T-cell (primary cell): ENCODE measurements around the gene ARPC1B. TPM values are rescaled to one million over a fixed set of nuclear protein-coding genes. Genes with fewer than 3 reads are reported as not detected.

Source experiments
- ATAC-seq, 4 experiments: fragments of 200-7000 bp in 3 of 4; fragments of 150-1000 bp in 1 of 4; cut with Tn5 transposase; replicated peaks in 1 of 4; 1 replicate in 3 of 4; 2 replicates in 1 of 4; pipeline ENCODE4 v1.10.0; 2021; ENCODE audit warnings: moderate library complexity in 3 of 4, mild to moderate bottlenecking in 2 of 4, moderate number of reproducible peaks in 1 of 4
- CTCF ChIA-PET, 2 donors: fragments of 300-600 bp; sonication (Branson Sonifier 250); formaldehyde crosslinking; loops; one replicate each; lab custom pipeline; 2022; ENCODE audit warnings: antibody characterized with exemption in 2 of 2; lab: Charles Lee
- POLR2A ChIA-PET, 2 donors: fragments of 300-600 bp; sonication (Branson Sonifier 250); formaldehyde crosslinking; loops; one replicate each; lab custom pipeline; 2022; ENCODE audit warnings: antibody characterized with exemption in 2 of 2; lab: Charles Lee
- DNase-seq, 35 experiments: peaks; one replicate each; pipeline versions ENCODE4 v3.0.0 to v3.0.0-alpha.2; 2013 to 2023
- H3K27ac ChIP-seq: one replicate; pipeline ENCODE4 v1.5.1; 2013; ENCODE audit warnings: low read length
- H3K27me3 ChIP-seq, 2 experiments: replicated peaks in 1 of 2; 1 replicate in 1 of 2; 2 replicates in 1 of 2; pipeline versions ENCODE4 v1.6.1 to v1.7.0; 2013; ENCODE audit warnings: low read length in 1 of 2, mixed read lengths in 1 of 2; ENCODE audit not compliant: control insufficient read depth in 2 of 2, insufficient read depth in 2 of 2; ENCODE audit errors: extremely low read depth in 1 of 2
- H3K36me3 ChIP-seq, 2 donors: 1 replicate in 1 of 2; 2 replicates in 1 of 2; pipeline versions ENCODE4 v1.6.1 to v1.7.0; 2013; ENCODE audit warnings: low read length in 1 of 2; ENCODE audit not compliant: control insufficient read depth in 2 of 2, insufficient read depth in 1 of 2; ENCODE audit errors: extremely low read depth in 1 of 2
- H3K4me1 ChIP-seq, 2 experiments: 1 replicate in 1 of 2; 2 replicates in 1 of 2; pipeline versions ENCODE4 v1.6.1 to v1.7.0; 2013; ENCODE audit warnings: low read length in 2 of 2, mixed read lengths in 1 of 2; ENCODE audit not compliant: insufficient read depth in 2 of 2, control insufficient read depth in 1 of 2; ENCODE audit errors: extremely low read depth in 1 of 2
- H3K4me3 ChIP-seq, 2 donors: 1 replicate in 1 of 2; 2 replicates in 1 of 2; pipeline versions ENCODE4 v1.5.1 to v1.7.0; 2013; ENCODE audit warnings: mild to moderate bottlenecking in 2 of 2, low read length in 1 of 2, moderate library complexity in 1 of 2; ENCODE audit not compliant: control insufficient read depth in 1 of 2; ENCODE audit errors: extremely low read depth in 1 of 2
- H3K9me3 ChIP-seq: 2 replicates; pipeline ENCODE4 v1.7.0; 2013
- H3K27ac Mint-ChIP-seq, 2 donors: one replicate each; pipeline ENCODE4 v1.8.0; 2020 to 2021; ENCODE audit warnings: mild to moderate bottlenecking in 2 of 2, mixed read lengths in 2 of 2
- H3K27me3 Mint-ChIP-seq, 2 donors: one replicate each; pipeline ENCODE4 v1.8.0; 2021 to 2022; ENCODE audit warnings: mixed read lengths in 2 of 2
- H3K36me3 Mint-ChIP-seq: one replicate; pipeline ENCODE4 v1.8.0; 2021; ENCODE audit warnings: mixed read lengths
- H3K4me1 Mint-ChIP-seq, 3 donors: one replicate each; pipeline ENCODE4 v1.8.0; 2020 to 2022; ENCODE audit warnings: mixed read lengths in 3 of 3, mild to moderate bottlenecking in 1 of 3
- H3K4me3 Mint-ChIP-seq, 3 donors: one replicate each; pipeline ENCODE4 v1.8.0; 2020 to 2022; ENCODE audit warnings: mild to moderate bottlenecking in 3 of 3, mixed read lengths in 3 of 3, moderate library complexity in 3 of 3
- H3K9me3 Mint-ChIP-seq, 3 donors: one replicate each; pipeline ENCODE4 v1.8.0; 2020 to 2022; ENCODE audit warnings: mixed read lengths in 3 of 3
- WGBS: methylation state at CpG from one replicate; pipeline ENCODE4 v1.1.5; 2013; ENCODE audit warnings: missing lambda C conversion rate; ENCODE audit not compliant: insufficient coverage; 5-methylcytosine and 5-hydroxymethylcytosine counted together
- total RNA-seq, 35 experiments: library from RNA in 6 of 35; stranded (reverse) in 6 of 35; fragments of 120-200 nt in 1 of 35; gene quantifications; one replicate each; pipeline versions ENCODE4 v1.2.1 to v1.2.4 and lab custom pipeline; 2013 to 2026

ARPC1B gene
- total RNA-seq, 5 donors from 2014 or later (not counting 1 experiment from before 2014, with no cell fraction given) = 131 to 232 (median 203) TPM

DNA sequence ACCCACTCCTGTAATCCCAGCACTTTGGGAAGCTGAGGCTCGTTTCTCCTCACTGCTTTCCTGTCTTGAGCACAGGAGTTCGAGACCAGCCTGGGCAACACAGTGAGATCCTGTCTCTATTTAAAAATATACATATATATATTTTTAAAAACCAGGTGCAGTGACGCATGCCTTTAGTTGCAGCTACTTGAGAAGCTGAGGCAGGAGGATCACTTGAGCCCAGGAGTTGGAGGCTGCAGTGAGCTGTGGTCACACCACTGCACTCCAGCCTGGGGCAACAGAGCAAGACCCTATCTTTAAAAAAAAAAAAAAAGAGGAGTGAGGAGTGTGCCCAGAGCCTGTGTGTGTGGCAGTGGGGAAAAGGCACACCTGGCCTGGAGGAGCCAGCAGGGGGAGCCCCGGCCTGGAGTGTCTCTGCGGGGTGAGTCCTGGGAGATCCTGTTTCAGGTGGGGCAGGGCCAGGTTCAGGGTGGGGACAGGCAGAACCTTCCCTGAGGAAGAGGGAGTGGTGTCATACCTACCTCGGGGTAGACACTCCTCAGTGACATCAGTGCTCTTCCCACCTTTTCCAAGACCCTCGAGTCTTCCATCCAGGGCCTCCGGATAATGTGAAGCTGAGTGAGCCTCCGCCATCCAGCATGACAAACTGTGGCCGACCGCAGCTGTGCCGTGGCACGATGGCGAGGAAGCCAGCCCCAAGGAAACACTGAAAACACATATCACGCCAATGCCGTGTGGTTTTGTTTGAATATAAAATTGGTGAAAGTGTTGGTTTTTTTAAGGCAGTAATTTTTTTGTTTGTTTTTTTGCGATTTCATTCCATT is 9.0 kb upstream of the ARPC1B start:
- Histone ChIP-seq H3K4me1 (peaks cover 0 to 4% of the 10 kb centered on the region in 2 experiments), H3K27me3 (no peaks in the 10 kb centered on the region), H3K4me3 (no peak overlapping the region), H3K27ac (no peak overlapping the region), H3K36me3 (peaks cover 28 to 58% of the 10 kb centered on the region in 2 donors), H3K9me3 (no peaks in the 10 kb centered on the region)
- ATAC-seq (peak; percentile 88 to 95 (median 93)), DNase-seq (peak in 34 of 35 experiments; percentile 36 to 77 (median 61))
- no peaks in the 10 kb centered on the region for H3K27me3 Mint-ChIP-seq
- ChIA-PET POLR2A (interaction anchor here in 1 of 2 donors (0.6 kb wide), 1 partner anchor 57 kb away, joined by 3 read pairs; no protein-coding TSS in a partner anchor), CTCF (interaction anchor here (0.6 to 1.4 kb wide), 4 partner anchors 40 to 465 kb away, joined by 3 to 7 read pairs (median 3); partner anchors contain the start of genes BUD31 (in 1 of the 2) and PDAP1 (in 1 of the 2))
- no peaks in the 10 kb centered on the region for H3K9me3 Mint-ChIP-seq
- 88% methylated on average over 8 of the region's 17 CpGs for WGBS
- H3K4me1 Mint-ChIP-seq = no peaks in the 10 kb centered on the region
- H3K27ac Mint-ChIP-seq = no peak overlapping the region
- peaks cover 32% of the 10 kb centered on the region for H3K36me3 Mint-ChIP-seq
- H3K4me3 Mint-ChIP-seq = no peak overlapping the region

DNA sequence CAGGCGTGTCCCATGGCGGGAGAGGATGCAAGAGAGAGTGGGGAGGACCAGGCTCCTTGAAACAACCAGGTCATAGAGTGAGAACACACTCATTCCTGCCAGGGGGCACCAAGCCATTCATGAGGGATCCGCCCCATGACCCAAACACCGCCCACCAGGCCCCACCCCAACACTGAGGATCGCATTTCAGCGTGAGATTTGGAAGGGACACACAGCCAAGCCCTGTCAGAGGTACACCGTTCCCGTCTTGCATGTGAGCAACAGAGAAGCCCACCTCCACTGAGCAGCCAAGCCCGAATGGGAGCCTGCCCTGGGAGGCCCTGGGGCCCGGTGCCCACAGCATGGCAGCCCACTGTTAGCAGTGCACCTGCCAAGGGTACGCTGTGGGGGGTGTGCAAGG is 7.9 kb upstream of the ARPC1B start:
- CTCF ChIA-PET = interaction anchor here in 1 of 2 donors (1.0 kb wide), 1 partner anchor 8 kb away, joined by 3 read pairs; no protein-coding TSS in a partner anchor
- no peaks in the 10 kb centered on the region for H3K9me3 Mint-ChIP-seq
- Histone ChIP-seq H3K4me3 (no peak overlapping the region), H3K27ac (no peak overlapping the region), H3K36me3 (peaks cover 28 to 47% of the 10 kb centered on the region in 2 donors), H3K27me3 (no peaks in the 10 kb centered on the region), H3K4me1 (peaks cover 0 to 4% of the 10 kb centered on the region in 2 experiments), H3K9me3 (no peaks in the 10 kb centered on the region)
- no peak overlapping the region for H3K27ac Mint-ChIP-seq
- ATAC-seq (no peak), DNase-seq (no peak)
- WGBS = 94% methylated on average over 11 of the region's 11 CpGs
- H3K4me3 Mint-ChIP-seq = no peak overlapping the region
- H3K4me1 Mint-ChIP-seq = no peaks in the 10 kb centered on the region
- H3K36me3 Mint-ChIP-seq = peaks cover 26% of the 10 kb centered on the region
- H3K27me3 Mint-ChIP-seq = no peaks in the 10 kb centered on the region
- POLR2A ChIA-PET = interaction anchor here in 1 of 2 donors (0.6 kb wide), 1 partner anchor 80 kb away, joined by 7 read pairs; no protein-coding TSS in a partner anchor

DNA sequence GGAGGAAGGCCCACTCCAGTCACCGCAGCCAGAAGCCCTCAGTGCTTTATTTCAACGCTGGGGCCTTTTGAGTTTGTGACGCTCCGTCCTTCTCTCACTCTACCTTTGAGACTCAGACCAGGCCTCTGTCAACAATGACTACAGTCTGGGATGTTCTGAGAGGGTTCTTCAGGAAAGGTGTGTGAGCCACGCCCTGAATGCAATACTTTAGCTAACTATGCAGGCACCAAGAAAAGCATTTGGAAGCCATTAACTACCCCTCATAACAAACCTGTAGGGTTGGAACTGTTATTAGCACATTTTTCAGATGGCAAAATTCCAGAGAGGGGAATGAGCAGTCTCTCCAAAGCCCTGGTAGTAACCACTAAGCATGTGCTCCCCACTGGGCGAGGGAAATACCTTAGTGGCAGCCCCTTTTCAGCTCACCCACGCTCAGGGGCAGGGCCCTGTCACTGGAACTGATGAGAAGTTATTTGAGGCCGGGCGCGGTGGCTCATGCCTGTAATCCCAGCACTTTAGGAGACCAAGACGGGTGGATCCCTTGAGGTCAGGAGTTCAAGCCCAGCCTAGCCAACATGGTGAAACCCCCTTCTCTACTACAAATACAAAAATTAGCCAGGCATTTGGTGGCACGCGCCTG is 5.7 kb upstream of the ARPC1B start:
- peak overlapping the region in 1 of 2 donors; percentile 39 for H3K27ac Mint-ChIP-seq
- POLR2A ChIA-PET = no interaction called here
- WGBS = 95% methylated on average over 8 of the region's 13 CpGs
- CTCF ChIA-PET = no interaction called here
- Histone ChIP-seq H3K4me1 (peaks cover 0 to 13% of the 10 kb centered on the region in 2 experiments), H3K9me3 (no peaks in the 10 kb centered on the region), H3K36me3 (peaks cover 24 to 30% of the 10 kb centered on the region in 2 donors), H3K4me3 (no peak overlapping the region), H3K27ac (no peak overlapping the region), H3K27me3 (no peaks in the 10 kb centered on the region)
- no peak overlapping the region for H3K4me3 Mint-ChIP-seq
- H3K4me1 Mint-ChIP-seq = peaks cover 5 to 10% (median 7%) of the 10 kb centered on the region in 3 donors
- peaks cover 12% of the 10 kb centered on the region for H3K36me3 Mint-ChIP-seq
- H3K27me3 Mint-ChIP-seq = no peaks in the 10 kb centered on the region
- no peak for ATAC-seq
- no peaks in the 10 kb centered on the region for H3K9me3 Mint-ChIP-seq
- DNase-seq = no peak

DNA sequence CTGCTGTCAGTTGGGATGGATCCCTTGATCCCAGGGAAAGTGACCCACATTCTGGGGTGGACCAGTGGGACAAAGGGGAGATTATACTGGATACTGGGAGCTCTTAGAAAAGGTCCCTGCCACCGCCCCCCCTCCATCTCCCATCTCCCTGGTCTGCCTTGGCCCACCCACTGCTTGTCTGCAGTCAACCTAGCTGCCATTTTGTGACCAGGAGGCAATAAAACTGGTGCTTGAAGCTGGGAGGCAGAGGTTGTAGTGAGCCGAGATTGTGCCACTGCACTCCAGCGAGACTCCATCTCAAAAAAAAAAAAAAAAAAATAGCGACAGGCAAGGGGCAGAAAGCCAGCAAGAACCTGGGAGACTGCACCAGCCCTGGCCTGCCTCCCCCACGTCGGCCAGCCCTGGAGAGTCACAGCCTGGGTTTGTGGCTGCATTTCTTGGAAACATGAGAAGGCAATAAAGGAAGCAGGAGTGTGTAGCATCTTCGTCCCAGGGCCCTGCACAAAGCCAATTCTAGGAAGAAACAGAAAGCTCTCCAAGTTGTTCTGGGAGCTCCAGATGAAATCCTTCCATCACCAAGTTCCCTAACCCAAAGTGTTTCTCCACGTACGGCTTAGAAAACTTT is 4.7 kb upstream of the ARPC1B start:
- Histone ChIP-seq H3K4me3 (no peak overlapping the region), H3K36me3 (peaks cover 13 to 22% of the 10 kb centered on the region in 2 donors), H3K9me3 (no peaks in the 10 kb centered on the region), H3K4me1 (peaks cover 0 to 14% of the 10 kb centered on the region in 2 experiments), H3K27ac (no peak overlapping the region), H3K27me3 (no peaks in the 10 kb centered on the region)
- CTCF ChIA-PET = no interaction called here
- Mint-ChIP-seq H3K9me3 (no peaks in the 10 kb centered on the region), H3K27me3 (no peaks in the 10 kb centered on the region), H3K4me3 (no peak overlapping the region), H3K4me1 (peaks cover 5 to 11% (median 7%) of the 10 kb centered on the region in 3 donors), H3K27ac (no peak overlapping the region), H3K36me3 (peaks cover 5% of the 10 kb centered on the region)
- WGBS = 59% methylated on average over 5 of the region's 9 CpGs
- POLR2A ChIA-PET = interaction anchor here in 1 of 2 donors (0.6 kb wide), 1 partner anchor 44 kb away, joined by 3 read pairs; no protein-coding TSS in a partner anchor
- ATAC-seq = no peak
- no peak for DNase-seq

DNA sequence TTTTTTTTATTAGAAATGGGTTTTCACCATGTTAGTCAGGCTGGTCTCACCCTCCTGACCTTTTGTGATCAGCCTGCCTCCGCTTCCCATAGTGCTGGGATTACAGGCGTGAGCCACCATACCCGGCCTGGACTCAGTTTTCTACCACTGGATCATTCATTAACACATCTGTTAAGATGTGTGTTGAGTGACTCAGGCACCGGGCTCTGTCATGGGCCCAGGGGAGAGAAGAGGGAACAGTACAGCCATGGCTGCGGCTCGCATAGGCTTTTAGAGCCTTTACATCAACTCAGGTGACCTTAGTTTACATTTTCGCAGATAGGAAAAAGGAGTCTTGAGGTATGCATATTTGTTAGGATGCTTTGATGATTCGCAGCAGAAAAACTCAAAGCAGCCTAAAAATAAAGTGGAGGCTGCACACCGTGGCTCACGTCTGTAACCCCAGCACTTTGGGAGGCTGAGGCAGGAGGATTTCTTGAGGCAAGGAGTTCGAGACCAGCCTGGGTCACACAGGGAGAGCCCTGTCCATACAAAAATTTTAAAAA is 3.1 kb upstream of the ARPC1B start:
- peaks cover 2% of the 10 kb centered on the region for H3K36me3 Mint-ChIP-seq
- H3K9me3 Mint-ChIP-seq = no peaks in the 10 kb centered on the region
- ChIA-PET CTCF (no interaction called here), POLR2A (interaction anchor here in 1 of 2 donors (0.6 kb wide), 1 partner anchor 1059 kb away, joined by 3 read pairs; no protein-coding TSS in a partner anchor)
- Histone ChIP-seq H3K27me3 (no peaks in the 10 kb centered on the region), H3K4me3 (no peak overlapping the region), H3K4me1 (peaks cover 4 to 22% of the 10 kb centered on the region in 2 experiments), H3K36me3 (peaks cover 9 to 11% of the 10 kb centered on the region in 2 donors), H3K9me3 (no peaks in the 10 kb centered on the region), H3K27ac (no peak overlapping the region)
- H3K4me3 Mint-ChIP-seq = peak overlapping the region in 1 of 3 donors; percentile 9
- WGBS = 92% methylated on average over 7 of the region's 11 CpGs
- no peak for DNase-seq
- no peak for ATAC-seq
- peaks cover 12 to 17% (median 14%) of the 10 kb centered on the region in 3 donors for H3K4me1 Mint-ChIP-seq
- peak overlapping the region in 1 of 2 donors; percentile 11 for H3K27ac Mint-ChIP-seq
- H3K27me3 Mint-ChIP-seq = no peaks in the 10 kb centered on the region
